ENCODE data around the gene ENAH. TPM values are rescaled to one million over a fixed set of nuclear protein-coding genes. Genes with fewer than 3 reads are reported as not detected.

The ENAH gene
- total RNA-seq, 1 experiment from 2014 or later: 285 TPM

- Histone ChIP-seq H3K79me1 (ENCODE audit: insufficient read depth, low read depth, low read length, poor library complexity, severe bottlenecking) (peaks cover 2% of the 10 kb centered on the region), H3K9ac (ENCODE audit: extremely low read depth, insufficient read length, low read length) (no peak overlapping the region), H2BK5ac (ENCODE audit: insufficient read length, low read length) (no peak overlapping the region), H3K4me1 (ENCODE audit: insufficient read depth, low read length) (peaks cover 5% of the 10 kb centered on the region; the same call in 1 of the 2 replicates), H4K5ac (ENCODE audit: insufficient read length, low read depth, low read length) (no peak overlapping the region), H3T11ph (ENCODE audit: low read length) (no peak overlapping the region), H4K20me1 (ENCODE audit: control insufficient read depth, insufficient read depth, insufficient read length) (no peaks in the 10 kb centered on the region), H4K91ac (ENCODE audit: insufficient read length, low read depth, low read length) (no peak overlapping the region), H2AFZ (ENCODE audit: low read length) (no peak overlapping the region), H3K23ac (ENCODE audit: insufficient read length, low read depth, low read length) (no peak overlapping the region), H2BK20ac (ENCODE audit: low read depth, low read length, poor library complexity, severe bottlenecking) (no peak overlapping the region), H3K4ac (ENCODE audit: low read depth, low read length) (no peak overlapping the region), H3K27ac (ENCODE audit: insufficient read length, low read depth, low read length) (no peak overlapping the region), H3K9me3 (ENCODE audit: control insufficient read depth, low read depth, low read length) (no peaks in the 10 kb centered on the region), H3K4me2 (ENCODE audit: insufficient read depth, insufficient read length, low read length) (no peak overlapping the region), H2BK15ac (ENCODE audit: low read depth, low read length) (no peak overlapping the region), H3K18ac (ENCODE audit: insufficient read length, low read depth, low read length) (no peak overlapping the region), H3K56ac (ENCODE audit: insufficient read length, low read depth, low read length) (no peak overlapping the region), H2AK5ac (ENCODE audit: insufficient read length, low read length) (no peak overlapping the region), H3K14ac (ENCODE audit: insufficient read depth, low read length) (no peak overlapping the region), H3K79me2 (ENCODE audit: insufficient read depth, low read length) (peaks cover 2% of the 10 kb centered on the region; the same call in 1 of the 2 replicates), H2BK12ac (ENCODE audit: insufficient read length, low read depth, low read length) (no peak overlapping the region), H3K23me2 (ENCODE audit: insufficient read length, low read depth, low read length, poor library complexity, severe bottlenecking) (no peaks in the 10 kb centered on the region), H4K8ac (replicated peaks; ENCODE audit: insufficient read length, low read depth, low read length) (no peak overlapping the region), H3K27me3 (ENCODE audit: insufficient read depth, low read length) (no peaks in the 10 kb centered on the region), H2BK120ac (ENCODE audit: low read depth, low read length, poor library complexity, severe bottlenecking) (no peak overlapping the region)
- Mint-ChIP-seq H3K27me3 (ENCODE audit: low read depth) (peaks cover 1% of the 10 kb centered on the region; the same call in 1 of the 2 replicates), H3K9me3 (peaks cover 0 to 4% of the 10 kb centered on the region in 2 experiments; a peak in 2 of 5 replicates), H3K36me3 (ENCODE audit: insufficient read depth in 1 of 3, low read depth in 3 of 3) (peaks cover 12 to 26% (median 22%) of the 10 kb centered on the region in 3 experiments), H3K4me3 (no peak overlapping the region), H3K4me1 (peaks cover 36 to 38% of the 10 kb centered on the region in 2 experiments), H3K27ac (peak overlapping the region in 2 of 3 experiments; percentile 21 to 34; a peak in 2 of 7 replicates)
- no CpG with 5 or more reads among the region's 1 CpG for WGBS (ENCODE audit: extremely low coverage, insufficient read length, low lambda C conversion rate)
- no peak for DNase-seq
- no peak for TF ChIP-seq CTCF (conservative IDR thresholded peaks at IDR 0.05)
Measured at GRCh38 chr1:225522588-225523262, 130.2 kb downstream of the ENAH start.
